Dendritic cell treated with granulocyte-macrophage colony-stimulating factor and Interleukin-4, amounts not matched to agents 40 ng/mL and 50 ng/mL, for 4 days (primary cell): ENCODE measurements around the gene NISCH.
A peak's percentile ranks its signal among the peaks of the same experiment; 100 is the strongest.

Experiments
- H3K27ac Mint-ChIP-seq: one replicate; pipeline ENCODE4 v1.8.0; 2022; ENCODE audit warnings: mild to moderate bottlenecking, mixed read lengths
- H3K27me3 Mint-ChIP-seq: one replicate; pipeline ENCODE4 v1.8.0; 2022; ENCODE audit warnings: mild to moderate bottlenecking, mixed read lengths
- H3K36me3 Mint-ChIP-seq: one replicate; pipeline ENCODE4 v1.8.0; 2022; ENCODE audit warnings: low read depth, mixed read lengths
- H3K4me1 Mint-ChIP-seq: one replicate; pipeline ENCODE4 v1.8.0; 2022; ENCODE audit warnings: low read depth, mixed read lengths
- H3K4me3 Mint-ChIP-seq: one replicate; pipeline ENCODE4 v1.8.0; 2022; ENCODE audit warnings: mild to moderate bottlenecking, moderate library complexity, mixed read lengths
- H3K9me3 Mint-ChIP-seq: one replicate; pipeline ENCODE4 v1.8.0; 2022; ENCODE audit warnings: mixed read lengths
- intact Hi-C: fragments of 100-400 bp; cut with micrococcal nuclease; formaldehyde crosslinking; loops from one replicate; pipeline ENCODE4 v1.15.0; 2022

Gene NISCH

DNA sequence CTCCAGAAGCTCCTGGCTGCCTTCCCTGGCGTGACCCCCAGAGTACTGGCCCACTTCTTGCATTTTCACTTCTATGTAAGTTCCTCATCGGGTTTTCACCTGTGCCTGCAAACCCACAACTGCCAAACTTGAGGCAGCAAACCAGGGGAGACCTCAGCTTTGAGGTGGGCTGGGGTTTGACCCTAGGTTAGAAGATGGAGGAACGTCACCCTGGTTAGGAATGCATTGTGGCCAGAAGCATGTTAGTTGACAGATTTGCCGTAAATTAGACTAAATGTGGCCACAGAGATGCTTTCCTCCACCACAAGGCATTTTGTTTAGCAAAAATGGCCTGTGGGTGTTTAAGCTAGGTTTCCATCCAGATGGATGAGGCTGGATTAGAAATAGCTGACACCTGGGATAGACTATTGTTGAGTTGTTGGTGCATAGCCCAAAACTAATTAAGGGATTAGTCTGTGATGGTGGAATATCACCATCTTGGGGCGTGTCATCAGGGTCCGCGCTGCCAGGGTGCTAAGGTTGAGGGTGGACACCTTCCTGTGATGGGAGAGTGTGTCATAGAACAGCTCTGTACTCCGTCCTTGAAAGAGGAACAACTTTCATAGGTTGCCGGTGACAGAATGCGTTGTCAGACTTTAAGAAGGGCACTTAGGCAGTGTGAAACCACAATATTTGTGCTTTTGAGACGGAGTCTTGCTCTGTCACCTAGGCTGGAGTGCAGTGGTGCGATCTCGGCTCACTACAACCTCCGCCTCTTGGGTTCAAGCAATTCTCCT, 3.6 kb downstream of the NISCH start:
- Mint-ChIP-seq H3K36me3 (peaks cover 68% of the 10 kb centered on the region), H3K27ac (no peak overlapping the region), H3K9me3 (no peaks in the 10 kb centered on the region), H3K4me3 (no peak overlapping the region), H3K27me3 (peaks cover 2% of the 10 kb centered on the region), H3K4me1 (peaks cover 39% of the 10 kb centered on the region)
- intact Hi-C loops = loop anchor here (5.0 kb wide), 1 partner anchor 78 kb away; the partner anchor contains the start of gene UQCC5

DNA sequence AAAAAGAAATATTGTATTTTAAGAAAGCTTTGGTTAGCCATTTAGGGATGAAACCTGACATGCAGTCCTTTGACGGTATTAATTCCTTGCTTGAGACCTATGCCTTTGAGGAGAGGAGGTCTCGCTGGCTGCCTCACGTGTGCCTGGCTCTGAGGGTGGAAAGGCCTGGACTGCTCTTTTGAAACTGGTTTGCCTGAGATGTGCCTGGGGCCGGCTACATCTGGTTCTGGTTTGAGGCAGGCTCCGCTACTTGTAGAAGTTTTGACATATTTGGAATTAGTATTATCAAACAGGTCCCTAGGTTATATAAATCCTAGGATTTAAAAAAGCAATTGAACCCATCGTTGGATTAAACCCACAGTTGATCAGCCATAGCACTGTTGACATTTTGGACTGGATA, 6.5 kb downstream of the NISCH start:
- no peak overlapping the region for H3K27ac Mint-ChIP-seq
- no peaks in the 10 kb centered on the region for H3K9me3 Mint-ChIP-seq
- intact Hi-C loops = no loop called here
- H3K4me1 Mint-ChIP-seq = peaks cover 15% of the 10 kb centered on the region
- H3K36me3 Mint-ChIP-seq = peaks cover 79% of the 10 kb centered on the region
- H3K27me3 Mint-ChIP-seq = no peaks in the 10 kb centered on the region
- no peak overlapping the region for H3K4me3 Mint-ChIP-seq

DNA sequence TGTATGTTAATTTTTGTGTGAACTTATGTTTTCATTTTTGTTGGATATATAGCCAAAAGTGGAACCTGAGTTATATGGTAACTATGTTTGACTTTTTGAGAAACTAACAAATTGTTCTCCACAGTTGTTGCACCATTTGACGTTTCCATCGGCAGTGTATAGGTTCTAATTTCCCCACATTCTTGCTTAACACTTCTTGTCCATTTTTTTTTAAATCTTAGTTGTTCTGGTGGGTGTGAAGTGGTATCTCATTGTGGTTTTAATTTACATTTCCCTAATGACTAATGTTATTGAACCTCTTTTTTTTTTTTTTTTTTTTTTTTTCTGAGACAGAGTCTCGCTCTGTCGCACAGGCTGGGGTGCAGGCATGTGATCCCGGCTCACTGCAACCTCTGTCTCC, 8.0 kb downstream of the NISCH start:
- H3K27me3 Mint-ChIP-seq = no peaks in the 10 kb centered on the region
- no peak overlapping the region for H3K27ac Mint-ChIP-seq
- H3K36me3 Mint-ChIP-seq = peaks cover 80% of the 10 kb centered on the region
- H3K4me3 Mint-ChIP-seq = no peak overlapping the region
- peaks cover 15% of the 10 kb centered on the region for H3K4me1 Mint-ChIP-seq
- H3K9me3 Mint-ChIP-seq = no peaks in the 10 kb centered on the region
- intact Hi-C loops = no loop called here

DNA sequence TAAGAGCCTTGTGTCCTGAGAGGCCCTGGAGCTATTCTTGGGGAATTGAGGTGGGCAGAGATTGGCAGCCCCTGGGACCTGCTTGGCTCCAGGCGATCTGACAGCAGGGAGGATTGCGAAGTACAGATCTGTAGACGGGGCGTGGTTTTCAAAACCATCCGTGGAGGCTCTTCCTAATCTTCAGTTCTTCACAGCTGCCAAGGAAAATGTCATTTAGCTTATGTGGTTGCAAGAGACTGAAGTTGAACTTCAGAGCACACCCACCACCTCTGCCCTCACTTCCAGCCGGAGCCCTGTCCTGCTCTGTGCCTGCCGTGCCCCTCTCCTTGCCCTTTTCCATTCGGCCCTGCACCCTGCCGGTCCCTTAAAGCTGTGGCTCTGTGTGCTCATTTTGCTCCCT, 12.9 kb downstream of the NISCH start:
- peaks cover 42% of the 10 kb centered on the region for H3K4me1 Mint-ChIP-seq
- no peak overlapping the region for H3K4me3 Mint-ChIP-seq
- H3K27ac Mint-ChIP-seq = peak overlapping the region; percentile 15
- H3K9me3 Mint-ChIP-seq = no peaks in the 10 kb centered on the region
- intact Hi-C loops = no loop called here
- H3K36me3 Mint-ChIP-seq = peaks cover 76% of the 10 kb centered on the region
- no peaks in the 10 kb centered on the region for H3K27me3 Mint-ChIP-seq

DNA sequence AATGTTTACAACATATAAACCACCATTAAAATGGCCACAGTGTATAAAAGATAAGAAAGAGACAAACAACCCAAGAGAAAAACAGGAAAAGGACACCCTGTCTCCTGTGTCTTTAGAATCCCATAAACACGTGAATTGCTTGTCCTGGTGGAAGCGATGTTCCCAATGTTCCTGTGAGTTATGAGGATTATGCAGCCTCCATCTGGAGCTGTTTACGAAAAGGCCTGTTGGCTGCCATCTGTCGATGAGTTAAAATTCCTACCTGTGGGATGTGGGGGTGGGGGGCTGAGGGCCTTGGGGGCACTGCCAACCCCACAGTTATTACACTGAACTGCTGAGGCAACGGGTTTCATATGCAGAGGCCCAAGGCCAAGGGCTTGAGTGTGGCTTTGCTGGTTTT, 13.6 kb downstream of the NISCH start:
- Mint-ChIP-seq H3K27me3 (no peaks in the 10 kb centered on the region), H3K9me3 (no peaks in the 10 kb centered on the region), H3K4me3 (no peak overlapping the region), H3K27ac (peak overlapping the region; percentile 15), H3K36me3 (peaks cover 83% of the 10 kb centered on the region), H3K4me1 (peaks cover 49% of the 10 kb centered on the region)
- intact Hi-C loops = no loop called here

DNA sequence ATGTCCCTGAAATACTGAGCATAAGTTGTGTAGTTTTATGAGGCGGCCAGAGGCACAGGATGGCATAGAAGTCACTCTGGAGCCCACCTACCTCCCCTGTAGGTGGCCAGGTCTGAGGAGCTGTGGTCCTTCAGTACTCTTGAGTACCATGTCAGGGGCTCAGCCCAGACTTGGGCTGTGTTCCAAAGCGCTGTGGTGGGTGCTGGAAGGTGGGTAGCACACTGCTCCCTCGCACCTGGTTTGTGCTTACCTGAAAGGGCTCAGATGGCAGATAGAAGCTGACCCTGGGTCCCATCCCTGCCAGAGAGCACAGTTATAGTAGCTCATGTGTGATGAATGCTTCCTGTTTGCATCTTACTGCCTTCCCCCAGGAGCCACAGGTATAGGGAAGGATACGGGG, 15.5 kb downstream of the NISCH start:
- intact Hi-C loops = no loop called here
- Mint-ChIP-seq H3K9me3 (no peaks in the 10 kb centered on the region), H3K27me3 (no peaks in the 10 kb centered on the region), H3K4me3 (no peak overlapping the region), H3K36me3 (peaks cover 84% of the 10 kb centered on the region), H3K27ac (no peak overlapping the region), H3K4me1 (peaks cover 63% of the 10 kb centered on the region)

DNA sequence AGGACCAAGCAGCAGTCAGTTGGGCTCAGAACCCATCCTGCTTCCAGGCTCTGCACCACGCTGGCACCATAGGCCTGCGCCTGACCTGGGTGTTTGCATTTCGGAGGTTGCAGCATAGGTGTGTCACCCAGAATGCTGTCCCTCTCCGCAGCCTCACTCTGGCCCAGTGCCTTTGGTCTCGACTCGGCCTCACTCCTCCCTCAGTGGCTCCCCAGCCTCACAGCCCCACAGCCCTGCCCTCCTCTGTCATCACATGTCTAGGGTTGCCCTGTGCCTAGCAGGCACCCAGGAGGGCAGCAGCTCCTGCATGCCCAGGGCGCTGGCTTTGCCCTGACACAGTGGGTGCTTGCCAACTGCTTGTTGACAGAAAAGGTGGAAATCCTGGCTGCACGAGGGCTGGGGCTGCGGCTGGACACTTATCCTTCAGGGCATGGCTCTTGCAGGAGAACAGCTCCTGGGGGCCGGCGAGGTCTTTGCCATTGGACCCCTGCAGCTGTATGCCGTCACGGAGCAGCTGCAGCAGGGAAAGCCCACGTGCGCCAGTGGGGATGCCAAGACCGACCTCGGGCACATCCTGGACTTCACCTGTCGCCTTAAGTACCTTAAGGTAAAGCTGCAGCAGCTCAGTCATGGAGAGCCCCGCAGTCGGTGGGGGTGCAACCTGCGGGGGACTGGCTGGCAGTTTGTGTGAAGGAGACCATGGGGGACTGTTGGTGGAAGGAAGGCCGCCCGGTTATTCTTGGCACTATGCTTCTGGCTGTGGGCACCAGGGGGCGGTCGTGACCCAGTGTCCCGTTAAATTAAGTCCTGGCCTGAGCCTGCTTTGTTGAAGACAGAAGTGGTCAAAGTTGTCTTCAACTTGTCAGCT, 16.2 kb downstream of the NISCH start:
- H3K36me3 Mint-ChIP-seq = peaks cover 77% of the 10 kb centered on the region
- intact Hi-C loops = loop anchor here (2.0 kb wide), 1 partner anchor 27 kb away; no protein-coding TSS in a partner anchor
- H3K4me3 Mint-ChIP-seq = peak overlapping the region; percentile 26
- no peaks in the 10 kb centered on the region for H3K27me3 Mint-ChIP-seq
- peak overlapping the region; percentile 85 for H3K27ac Mint-ChIP-seq
- peaks cover 69% of the 10 kb centered on the region for H3K4me1 Mint-ChIP-seq
- no peaks in the 10 kb centered on the region for H3K9me3 Mint-ChIP-seq

DNA sequence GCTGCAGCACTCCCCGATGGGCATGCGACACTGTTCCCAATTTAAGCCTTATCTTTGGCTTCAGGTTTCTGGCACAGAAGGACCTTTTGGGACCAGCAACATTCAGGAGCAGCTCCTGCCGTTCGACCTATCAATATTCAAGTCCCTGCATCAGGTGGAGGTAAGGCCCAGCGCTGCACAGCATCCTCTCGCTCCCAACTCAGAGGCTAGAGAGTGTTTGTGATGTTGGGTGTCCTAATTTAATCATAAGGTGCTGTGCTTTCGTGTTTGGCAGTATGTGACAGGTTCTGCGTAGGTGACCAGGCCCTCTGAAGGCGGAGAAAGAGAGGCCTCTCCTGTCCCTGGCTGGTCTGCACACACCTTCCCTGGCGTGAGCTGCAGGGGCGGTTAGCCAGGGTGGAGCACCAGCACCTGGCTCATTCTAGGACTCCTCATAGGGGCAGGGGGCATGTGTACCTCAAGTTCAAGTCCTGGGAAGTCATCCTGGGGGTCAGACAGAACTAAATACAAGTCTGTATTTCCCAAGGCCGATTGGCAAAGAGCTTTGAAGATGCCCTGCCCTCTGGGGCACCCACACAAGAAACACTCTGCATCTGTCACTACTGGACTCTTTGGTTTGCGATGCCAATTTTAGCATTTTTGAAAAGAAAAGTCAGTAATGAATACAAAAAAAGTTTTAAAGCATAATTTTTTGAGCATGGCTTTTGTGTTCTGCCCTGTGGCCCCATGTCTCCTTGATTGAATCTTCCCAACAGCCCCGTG, 17.0 kb downstream of the NISCH start:
- Mint-ChIP-seq H3K36me3 (peaks cover 81% of the 10 kb centered on the region), H3K4me3 (peak overlapping the region; percentile 26), H3K4me1 (peaks cover 78% of the 10 kb centered on the region), H3K9me3 (no peaks in the 10 kb centered on the region), H3K27me3 (no peaks in the 10 kb centered on the region), H3K27ac (peak overlapping the region; percentile 85)
- intact Hi-C loops = loop anchor here (2.0 kb wide), 1 partner anchor 26 kb away; no protein-coding TSS in a partner anchor

DNA sequence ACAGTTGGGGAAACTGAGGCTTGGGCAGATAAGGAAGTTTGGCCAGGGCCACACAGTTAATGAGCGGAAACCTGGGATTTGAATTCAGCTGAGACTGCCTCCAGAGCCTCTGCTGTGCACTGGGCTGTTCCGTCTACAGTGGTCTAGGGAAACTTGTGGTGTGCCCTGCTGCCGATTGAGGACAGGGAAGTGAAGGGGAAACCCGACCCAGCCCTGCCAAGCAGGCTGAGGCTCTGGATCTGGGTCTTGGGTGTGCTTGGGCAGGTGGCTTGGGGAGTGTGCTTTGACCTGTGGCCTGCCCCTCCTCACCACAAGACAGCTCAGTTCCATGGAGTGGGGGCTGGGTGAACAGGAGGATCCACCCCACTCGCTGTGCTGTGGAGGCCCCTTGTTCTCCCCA, 17.6 kb downstream of the NISCH start:
- Mint-ChIP-seq H3K36me3 (peaks cover 81% of the 10 kb centered on the region), H3K4me3 (no peak overlapping the region), H3K27ac (peak overlapping the region; percentile 85), H3K27me3 (no peaks in the 10 kb centered on the region), H3K9me3 (no peaks in the 10 kb centered on the region), H3K4me1 (peaks cover 79% of the 10 kb centered on the region)
- intact Hi-C loops = loop anchor here (2.0 kb wide), 1 partner anchor 26 kb away; no protein-coding TSS in a partner anchor

DNA sequence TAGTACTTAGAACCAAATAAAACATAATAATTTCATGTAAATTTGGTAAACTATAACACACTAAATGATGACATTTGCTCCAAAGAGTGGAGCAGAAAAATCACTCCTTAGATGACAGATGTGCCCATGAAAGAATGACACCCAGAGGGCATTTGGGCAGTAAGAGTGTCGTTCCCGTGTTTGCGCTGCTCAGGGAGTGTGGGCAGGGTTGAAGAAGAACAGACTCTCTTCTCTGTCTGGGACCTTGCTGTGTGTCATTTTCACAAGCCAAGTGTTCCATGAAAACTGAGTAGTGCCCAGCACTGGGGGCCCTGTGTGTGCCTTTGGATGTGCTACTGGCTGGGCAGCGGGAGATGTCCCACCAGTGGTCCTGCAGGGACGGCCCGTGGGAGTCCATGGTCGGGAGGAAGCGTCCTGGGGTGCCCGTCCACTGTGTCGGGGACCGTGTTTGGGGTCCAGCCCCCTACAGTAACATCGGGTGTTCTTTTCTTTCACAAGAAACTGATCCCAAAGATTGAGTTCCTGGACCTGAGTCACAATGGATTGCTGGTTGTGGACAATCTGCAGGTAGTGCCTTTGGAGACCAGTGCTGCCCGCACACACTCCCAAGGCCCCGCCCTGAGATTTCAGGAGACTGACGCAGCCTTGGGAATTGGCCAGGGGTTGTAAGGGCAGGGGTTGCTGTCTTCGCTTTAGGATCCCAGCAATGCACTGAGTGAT, 21.8 kb downstream of the NISCH start:
- no peak overlapping the region for H3K4me3 Mint-ChIP-seq
- H3K27me3 Mint-ChIP-seq = no peaks in the 10 kb centered on the region

DNA sequence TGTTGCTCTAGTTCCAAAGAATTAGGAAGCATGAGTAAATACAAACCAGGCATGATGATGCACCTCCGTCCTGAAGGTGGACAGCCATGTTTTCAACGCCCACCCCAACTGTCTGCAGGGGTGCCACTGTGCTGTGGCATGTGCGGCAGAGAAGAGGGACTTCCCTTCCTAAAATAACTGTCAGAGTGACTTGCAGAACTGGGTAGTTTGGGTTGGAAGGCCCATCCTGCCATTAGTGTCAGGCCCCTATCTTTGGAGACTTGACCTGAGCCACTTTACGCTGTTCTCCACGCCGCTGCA, 22.3 kb downstream of the NISCH start:
- Mint-ChIP-seq H3K4me3 (peak overlapping the region; percentile 34), H3K27ac (peak overlapping the region; percentile 85), H3K36me3 (peaks cover 90% of the 10 kb centered on the region), H3K9me3 (no peaks in the 10 kb centered on the region), H3K27me3 (no peaks in the 10 kb centered on the region), H3K4me1 (peaks cover 86% of the 10 kb centered on the region)
- intact Hi-C loops = no loop called here

More for the DNA sequence above, 21.8 kb downstream of the NISCH start:
- peaks cover 90% of the 10 kb centered on the region for H3K36me3 Mint-ChIP-seq
- H3K27ac Mint-ChIP-seq = peak overlapping the region; percentile 85
- H3K4me1 Mint-ChIP-seq = peaks cover 89% of the 10 kb centered on the region
- H3K9me3 Mint-ChIP-seq = no peaks in the 10 kb centered on the region
- intact Hi-C loops = no loop called here

DNA sequence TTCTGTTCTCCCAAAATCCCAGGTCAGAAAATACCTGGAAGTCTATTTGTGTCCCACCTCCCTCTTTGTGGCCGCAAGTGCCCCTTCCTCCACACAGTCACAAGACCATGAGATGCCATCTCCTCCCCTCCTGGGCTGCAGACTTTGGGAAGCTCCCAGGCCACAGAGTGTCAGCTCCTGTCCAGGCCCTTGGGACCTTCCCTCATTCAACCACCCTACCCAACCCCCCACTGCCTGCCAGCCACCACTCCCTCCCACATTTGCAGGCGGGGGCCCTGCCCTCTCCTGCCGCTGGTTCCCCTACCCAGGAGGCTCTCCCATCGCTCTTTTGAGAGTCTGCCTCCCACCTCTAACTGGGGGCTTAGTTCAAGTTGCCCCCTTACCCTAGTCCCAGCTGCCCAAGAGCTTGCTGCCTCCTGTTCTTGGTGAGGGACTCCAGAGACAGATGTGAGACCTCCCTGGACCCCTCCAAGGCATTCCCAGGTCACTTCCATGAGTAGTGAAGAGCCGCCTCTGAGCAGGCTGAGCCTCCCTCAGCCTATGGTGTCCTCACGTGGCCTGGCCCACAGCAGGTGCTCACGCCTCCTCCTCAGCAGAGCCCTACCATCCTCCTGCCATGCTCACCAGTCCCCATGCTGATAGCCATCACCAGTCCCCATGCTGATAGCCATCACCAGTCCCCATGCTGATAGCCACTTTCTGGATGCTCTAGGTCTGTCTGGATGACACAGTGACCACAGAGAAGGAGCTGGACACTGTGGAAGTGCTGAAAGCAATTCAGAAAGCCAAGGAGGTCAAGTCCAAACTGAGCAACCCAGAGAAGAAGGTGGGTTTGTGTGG, 23.9 kb downstream of the NISCH start:
- H3K27me3 Mint-ChIP-seq = no peaks in the 10 kb centered on the region
- peaks cover 90% of the 10 kb centered on the region for H3K36me3 Mint-ChIP-seq
- H3K4me3 Mint-ChIP-seq = peak overlapping the region; percentile 63
- H3K27ac Mint-ChIP-seq = peak overlapping the region; percentile 85
- H3K4me1 Mint-ChIP-seq = peaks cover 80% of the 10 kb centered on the region
- H3K9me3 Mint-ChIP-seq = no peaks in the 10 kb centered on the region
- intact Hi-C loops = no loop called here
